Measurements from ENCODE around the gene TFCP2L1.
"Not testable (repeated sequence)": the region's sequence is repeated elsewhere in the genome, so short reads cannot be mapped to it uniquely, and the experiment has no call there.

Gene TFCP2L1

GRCh38 chr2:121304941-121305340 lies 19.9 kb upstream of the TFCP2L1 start:
- no peaks in the 10 kb centered on the region for H3K36me3 ChIP-seq (ENCODE audit: low read depth)
- ATAC-seq (ENCODE audit: low read depth) (no peak), DNase-seq (ENCODE audit: low spot score) (no peak)
- no peaks in the 10 kb centered on the region for H3K27me3 ChIP-seq (ENCODE audit: insufficient read depth, poor library complexity, severe bottlenecking)
- no peaks in the 10 kb centered on the region for H3K9me3 ChIP-seq (ENCODE audit: severe bottlenecking)
- TF ChIP-seq, protein P1, sequence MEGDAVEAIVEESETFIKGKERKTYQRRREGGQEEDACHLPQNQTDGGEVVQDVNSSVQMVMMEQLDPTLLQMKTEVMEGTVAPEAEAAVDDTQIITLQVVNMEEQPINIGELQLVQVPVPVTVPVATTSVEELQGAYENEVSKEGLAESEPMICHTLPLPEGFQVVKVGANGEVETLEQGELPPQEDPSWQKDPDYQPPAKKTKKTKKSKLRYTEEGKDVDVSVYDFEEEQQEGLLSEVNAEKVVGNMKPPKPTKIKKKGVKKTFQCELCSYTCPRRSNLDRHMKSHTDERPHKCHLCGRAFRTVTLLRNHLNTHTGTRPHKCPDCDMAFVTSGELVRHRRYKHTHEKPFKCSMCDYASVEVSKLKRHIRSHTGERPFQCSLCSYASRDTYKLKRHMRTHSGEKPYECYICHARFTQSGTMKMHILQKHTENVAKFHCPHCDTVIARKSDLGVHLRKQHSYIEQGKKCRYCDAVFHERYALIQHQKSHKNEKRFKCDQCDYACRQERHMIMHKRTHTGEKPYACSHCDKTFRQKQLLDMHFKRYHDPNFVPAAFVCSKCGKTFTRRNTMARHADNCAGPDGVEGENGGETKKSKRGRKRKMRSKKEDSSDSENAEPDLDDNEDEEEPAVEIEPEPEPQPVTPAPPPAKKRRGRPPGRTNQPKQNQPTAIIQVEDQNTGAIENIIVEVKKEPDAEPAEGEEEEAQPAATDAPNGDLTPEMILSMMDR (IDR thresholded peaks at IDR 0.05; ENCODE audit: poor library complexity, severe bottlenecking) = no peak
- peaks cover 5% of the 10 kb centered on the region for H3K4me1 ChIP-seq (ENCODE audit: insufficient read depth, poor library complexity, severe bottlenecking)
- no peak overlapping the region for H3K4me3 ChIP-seq (ENCODE audit: severe bottlenecking)
- H3K27ac ChIP-seq (ENCODE audit: poor library complexity, severe bottlenecking) = no peak overlapping the region

GRCh38 chr2:121303531-121304263 lies 18.7 kb upstream of the TFCP2L1 start:
- no peak for DNase-seq (ENCODE audit: low spot score)
- Histone ChIP-seq H3K27me3 (ENCODE audit: insufficient read depth, poor library complexity, severe bottlenecking) (no peaks in the 10 kb centered on the region), H3K9me3 (ENCODE audit: severe bottlenecking) (no peaks in the 10 kb centered on the region), H3K27ac (ENCODE audit: poor library complexity, severe bottlenecking) (no peak overlapping the region), H3K4me3 (ENCODE audit: severe bottlenecking) (no peak overlapping the region), H3K4me1 (ENCODE audit: insufficient read depth, poor library complexity, severe bottlenecking) (peaks cover 5% of the 10 kb centered on the region), H3K36me3 (ENCODE audit: low read depth) (no peaks in the 10 kb centered on the region)
- ATAC-seq (ENCODE audit: low read depth) = no peak; the same call in 2 of the 3 replicates
- TF ChIP-seq, protein P1 (IDR thresholded peaks at IDR 0.05; ENCODE audit: poor library complexity, severe bottlenecking) = no peak

DNA sequence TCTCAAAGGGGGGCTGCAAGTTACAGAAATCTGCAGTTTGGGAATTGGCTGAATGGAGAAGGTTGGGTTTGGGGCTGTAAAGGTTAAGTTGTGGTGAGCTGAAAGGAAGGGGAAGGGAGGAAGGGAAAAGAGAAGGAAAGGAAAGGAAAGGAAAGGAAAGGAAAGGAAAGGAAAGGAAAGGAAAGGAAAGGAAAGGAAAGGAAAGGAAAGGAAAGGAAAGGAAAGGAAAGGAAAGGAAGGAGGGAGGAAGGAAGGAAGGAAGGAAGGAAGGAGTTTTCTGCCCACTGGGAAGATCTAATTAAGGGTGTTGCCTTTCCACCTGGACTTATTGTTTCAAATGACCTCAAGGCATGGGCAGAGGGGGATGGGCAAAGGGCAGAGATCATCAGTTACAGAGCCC lies 16.2 kb upstream of the TFCP2L1 start:
- ATAC-seq (ENCODE audit: low read depth); H3K9me3 ChIP-seq (ENCODE audit: severe bottlenecking); H3K4me1 ChIP-seq (ENCODE audit: insufficient read depth, poor library complexity, severe bottlenecking): not testable (repeated sequence)

DNA sequence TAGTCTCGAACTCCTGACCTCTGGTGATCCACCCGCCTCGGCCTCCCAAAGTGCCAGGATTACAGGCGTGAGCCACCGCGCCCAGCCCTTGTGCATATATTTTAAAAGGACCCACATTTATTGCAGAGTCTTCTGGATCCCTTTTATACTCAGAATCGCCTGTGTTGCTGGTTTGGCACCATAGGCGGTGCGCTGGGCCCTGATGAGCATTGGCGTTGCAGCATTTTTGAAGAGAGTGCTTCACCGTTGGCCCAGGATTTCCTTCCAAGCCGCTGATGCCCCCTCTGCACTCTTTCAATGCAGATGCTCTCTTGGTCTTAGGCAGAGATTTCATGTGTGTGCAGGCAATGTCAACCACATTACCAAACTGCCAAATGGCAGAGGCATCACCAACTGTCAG lies 13.5 kb upstream of the TFCP2L1 start:
- Histone ChIP-seq H3K9me3 (ENCODE audit: severe bottlenecking) (no peaks in the 10 kb centered on the region), H3K27ac (ENCODE audit: poor library complexity, severe bottlenecking) (no peak overlapping the region), H3K27me3 (ENCODE audit: insufficient read depth, poor library complexity, severe bottlenecking) (no peaks in the 10 kb centered on the region), H3K36me3 (ENCODE audit: low read depth) (no peaks in the 10 kb centered on the region), H3K4me3 (ENCODE audit: severe bottlenecking) (no peak overlapping the region), H3K4me1 (ENCODE audit: insufficient read depth, poor library complexity, severe bottlenecking) (peaks cover 3% of the 10 kb centered on the region)
- TF ChIP-seq, protein P1 (IDR thresholded peaks at IDR 0.05; ENCODE audit: poor library complexity, severe bottlenecking) = no peak
- DNase-seq (ENCODE audit: low spot score) = no peak
- no peak for ATAC-seq (ENCODE audit: low read depth)

More for the DNA sequence above, 16.2 kb upstream of the TFCP2L1 start:
- H3K36me3 ChIP-seq (ENCODE audit: low read depth); H3K27ac ChIP-seq (ENCODE audit: poor library complexity, severe bottlenecking); H3K4me3 ChIP-seq (ENCODE audit: severe bottlenecking); DNase-seq (ENCODE audit: low spot score); H3K27me3 ChIP-seq (ENCODE audit: insufficient read depth, poor library complexity, severe bottlenecking): not testable (repeated sequence)

DNA sequence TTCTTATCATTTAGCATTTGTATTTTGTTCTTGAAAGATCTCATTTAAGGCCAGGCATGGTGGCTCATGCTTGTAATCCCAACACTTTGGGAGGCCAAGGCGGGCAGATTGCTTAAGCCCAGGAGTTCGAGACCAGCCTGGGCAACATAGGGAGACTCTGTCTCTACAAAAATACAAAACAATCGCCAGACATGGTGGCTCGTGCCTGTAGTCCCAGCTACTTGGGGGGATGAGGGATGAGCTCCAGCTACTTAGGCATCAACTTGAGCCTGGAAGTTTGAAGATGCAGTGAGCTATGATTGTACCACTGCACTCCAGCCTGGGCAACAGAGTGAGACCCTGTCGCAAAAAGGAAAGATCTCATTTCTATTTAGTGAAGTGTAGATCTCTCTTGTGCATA lies 12.9 kb upstream of the TFCP2L1 start:
- not testable (repeated sequence) for ATAC-seq (ENCODE audit: low read depth)

GRCh38 chr2:121297217-121297830 lies 12.3 kb upstream of the TFCP2L1 start:
- H3K27me3 ChIP-seq (ENCODE audit: insufficient read depth, poor library complexity, severe bottlenecking) = no peaks in the 10 kb centered on the region
- TF ChIP-seq, protein P1 (IDR thresholded peaks at IDR 0.05; ENCODE audit: poor library complexity, severe bottlenecking) = peak; percentile 78
- no peak overlapping the region for H3K27ac ChIP-seq (ENCODE audit: poor library complexity, severe bottlenecking)
- ATAC-seq (ENCODE audit: low read depth) (peak; percentile 90), DNase-seq (ENCODE audit: low spot score) (no peak)
- H3K9me3 ChIP-seq (ENCODE audit: severe bottlenecking) = no peaks in the 10 kb centered on the region
- H3K36me3 ChIP-seq (ENCODE audit: low read depth) = no peaks in the 10 kb centered on the region
- no peak overlapping the region for H3K4me3 ChIP-seq (ENCODE audit: severe bottlenecking)
- no peaks in the 10 kb centered on the region for H3K4me1 ChIP-seq (ENCODE audit: insufficient read depth, poor library complexity, severe bottlenecking)

More for the DNA sequence above, 12.9 kb upstream of the TFCP2L1 start:
- H3K27me3 ChIP-seq (ENCODE audit: insufficient read depth, poor library complexity, severe bottlenecking); DNase-seq (ENCODE audit: low spot score); H3K36me3 ChIP-seq (ENCODE audit: low read depth); H3K4me1 ChIP-seq (ENCODE audit: insufficient read depth, poor library complexity, severe bottlenecking); H3K9me3 ChIP-seq (ENCODE audit: severe bottlenecking); H3K27ac ChIP-seq (ENCODE audit: poor library complexity, severe bottlenecking); H3K4me3 ChIP-seq (ENCODE audit: severe bottlenecking): not testable (repeated sequence)
